ENCODE measurements around the gene SYNPO.

- TF ChIP-seq CTCF (IDR thresholded peaks at IDR 0.05), result no peak
- no peak for TF ChIP-seq MAX (IDR thresholded peaks at IDR 0.05; ENCODE audit: low read depth)
- TF ChIP-seq NFIC (IDR thresholded peaks at IDR 0.05; ENCODE audit: borderline replicate concordance), result no peak
- TF ChIP-seq RFX5 (IDR thresholded peaks at IDR 0.05; ENCODE audit: low read length), result no peak
- no peak for TF ChIP-seq TEAD4 (IDR thresholded peaks at IDR 0.05; ENCODE audit: borderline replicate concordance, insufficient read depth)
- no peak for TF ChIP-seq REST (IDR thresholded peaks at IDR 0.05; ENCODE audit: low read depth, low read length)
- no peak for TF ChIP-seq SIN3A (IDR thresholded peaks at IDR 0.05; ENCODE audit: borderline replicate concordance, low read depth, low read length)
- TF ChIP-seq POLR2AphosphoS5 (IDR thresholded peaks at IDR 0.05; ENCODE audit: low read depth, low read length), result no peak
- no peak for TF ChIP-seq EP300 (IDR thresholded peaks at IDR 0.05; ENCODE audit: borderline replicate concordance in 1 of 2, low read depth in 1 of 2, low read length in 1 of 2)
- no peak for TF ChIP-seq RAD21 (IDR thresholded peaks at IDR 0.05; ENCODE audit: low read length)
Observed at GRCh38 chr5:150616506-150616905, 24.0 kb upstream of the SYNPO start.

Measured in SK-N-SH (cell line).